Gastroesophageal sphincter (tissue), 3 donors: Measurements from ENCODE around the gene SPEF2.

Source experiments
- CTCF ChIP-seq, 4 experiments: fragments of 200-600 bp in 2 of 4; fragments of 450-650 bp in 2 of 4; sonication (generic) in 1 of 4; IDR thresholded peaks; one replicate each; pipeline ENCODE4 v1.5.1; 2017 to 2019; ENCODE audit warnings: antibody characterized with exemption in 4 of 4, mild to moderate bottlenecking in 2 of 4, moderate library complexity in 2 of 4
- POLR2A ChIP-seq, 2 donors: fragments of 450-650 bp; IDR thresholded peaks; one replicate each; pipeline ENCODE4 v1.6.1; 2017; ENCODE audit warnings: antibody characterized with exemption in 2 of 2, mild to moderate bottlenecking in 2 of 2, moderate library complexity in 1 of 2

GRCh38 chr5:35816881-35817521, 199.3 kb downstream of the SPEF2 start:
- no peak for TF ChIP-seq POLR2A (IDR thresholded peaks at IDR 0.05)
- no peak for TF ChIP-seq CTCF (IDR thresholded peaks at IDR 0.05)
